Measurements from ENCODE around the gene ATP7A.
"Not testable (repeated sequence)": the region's sequence is repeated elsewhere in the genome, so short reads cannot be mapped to it uniquely, and the experiment has no call there.

The ATP7A gene

DNA sequence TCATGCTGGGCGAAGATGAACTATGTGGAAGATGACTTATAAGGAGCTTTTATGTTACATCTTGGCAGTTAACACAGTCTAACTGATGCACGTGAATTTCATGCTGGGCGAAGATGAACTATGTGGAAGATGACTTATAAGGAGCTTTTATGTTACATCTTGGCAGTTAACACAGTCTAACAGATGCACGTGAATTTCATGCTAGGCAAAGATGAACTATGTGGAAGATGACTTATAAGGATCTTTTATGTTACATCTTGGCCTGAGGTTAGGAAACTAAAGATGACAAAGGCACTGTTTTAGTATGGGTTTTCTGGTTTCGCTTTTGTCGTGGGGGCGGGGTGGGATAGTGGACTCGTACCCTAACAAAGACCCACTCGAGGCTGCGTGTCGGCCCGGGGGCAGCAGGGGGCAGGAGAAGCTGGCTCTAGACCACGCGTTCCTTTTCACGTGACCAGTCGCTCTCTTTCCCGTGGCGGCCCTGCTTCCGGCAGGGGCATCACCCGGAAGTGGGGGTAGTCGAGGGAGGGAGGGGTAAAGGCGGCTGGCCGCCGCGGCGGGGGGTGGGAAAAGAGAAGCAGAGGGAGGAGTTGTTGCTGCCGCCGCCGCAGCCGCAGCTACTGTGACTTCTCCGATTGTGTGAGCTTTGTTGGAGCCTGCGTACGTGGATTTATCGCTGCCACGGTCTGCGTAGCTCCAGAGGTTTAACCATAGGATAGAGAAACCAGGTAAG lies at the start of gene ATP7A:
Gene ATP7A, plus strand, starts transcription at position 586 of the 733 bp plus-strand sequence. CDS start 60,949 bp downstream, outside the sequence.
- DNase-seq (ENCODE audit: low spot score): peak; percentile 77
- TF ChIP-seq, protein P1, sequence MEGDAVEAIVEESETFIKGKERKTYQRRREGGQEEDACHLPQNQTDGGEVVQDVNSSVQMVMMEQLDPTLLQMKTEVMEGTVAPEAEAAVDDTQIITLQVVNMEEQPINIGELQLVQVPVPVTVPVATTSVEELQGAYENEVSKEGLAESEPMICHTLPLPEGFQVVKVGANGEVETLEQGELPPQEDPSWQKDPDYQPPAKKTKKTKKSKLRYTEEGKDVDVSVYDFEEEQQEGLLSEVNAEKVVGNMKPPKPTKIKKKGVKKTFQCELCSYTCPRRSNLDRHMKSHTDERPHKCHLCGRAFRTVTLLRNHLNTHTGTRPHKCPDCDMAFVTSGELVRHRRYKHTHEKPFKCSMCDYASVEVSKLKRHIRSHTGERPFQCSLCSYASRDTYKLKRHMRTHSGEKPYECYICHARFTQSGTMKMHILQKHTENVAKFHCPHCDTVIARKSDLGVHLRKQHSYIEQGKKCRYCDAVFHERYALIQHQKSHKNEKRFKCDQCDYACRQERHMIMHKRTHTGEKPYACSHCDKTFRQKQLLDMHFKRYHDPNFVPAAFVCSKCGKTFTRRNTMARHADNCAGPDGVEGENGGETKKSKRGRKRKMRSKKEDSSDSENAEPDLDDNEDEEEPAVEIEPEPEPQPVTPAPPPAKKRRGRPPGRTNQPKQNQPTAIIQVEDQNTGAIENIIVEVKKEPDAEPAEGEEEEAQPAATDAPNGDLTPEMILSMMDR (IDR thresholded peaks at IDR 0.05; ENCODE audit: extremely low read depth, missing control alignments): no peak

DNA sequence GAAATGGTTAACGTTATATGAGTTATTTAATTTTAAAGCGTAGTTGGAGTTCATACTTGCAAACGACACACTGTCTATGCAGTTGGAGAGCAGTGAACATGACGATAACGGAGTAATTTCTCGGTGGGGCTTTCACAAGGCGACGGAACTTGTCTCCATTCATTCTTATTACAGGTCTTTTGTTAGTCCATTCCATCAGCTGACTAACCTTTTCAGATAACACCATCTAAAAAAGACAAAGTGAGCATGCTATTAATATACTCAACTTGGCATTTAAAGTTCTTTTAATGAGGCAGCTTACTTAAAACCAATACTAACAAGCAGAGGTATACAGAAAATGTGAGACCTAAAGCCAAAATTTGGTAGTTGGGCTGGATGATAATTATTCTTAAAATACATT lies 35.1 kb upstream of the ATP7A start:
- TF ChIP-seq, protein P1 (IDR thresholded peaks at IDR 0.05; ENCODE audit: extremely low read depth, missing control alignments): no peak
- no peak for DNase-seq (ENCODE audit: low spot score)

DNA sequence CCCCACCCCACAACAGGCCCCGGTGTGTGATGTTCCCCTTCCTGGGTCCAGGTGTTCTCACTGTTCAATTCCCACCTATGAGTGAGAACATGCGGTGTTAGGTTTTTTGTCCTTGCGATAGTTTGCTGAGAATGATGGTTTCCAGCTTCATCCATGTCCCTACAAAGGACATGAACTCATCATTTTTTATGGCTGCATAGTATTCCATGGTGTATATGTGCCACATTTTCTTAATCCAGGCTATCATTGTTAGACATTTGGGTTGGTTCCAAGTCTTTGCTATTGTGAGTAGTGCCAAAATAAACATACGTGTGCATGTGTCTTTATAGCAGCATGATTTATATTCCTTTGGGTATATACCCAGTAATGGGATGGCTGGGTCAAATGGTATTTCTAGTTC lies 29.1 kb upstream of the ATP7A start:
- DNase-seq (ENCODE audit: low spot score): not testable (repeated sequence)

DNA sequence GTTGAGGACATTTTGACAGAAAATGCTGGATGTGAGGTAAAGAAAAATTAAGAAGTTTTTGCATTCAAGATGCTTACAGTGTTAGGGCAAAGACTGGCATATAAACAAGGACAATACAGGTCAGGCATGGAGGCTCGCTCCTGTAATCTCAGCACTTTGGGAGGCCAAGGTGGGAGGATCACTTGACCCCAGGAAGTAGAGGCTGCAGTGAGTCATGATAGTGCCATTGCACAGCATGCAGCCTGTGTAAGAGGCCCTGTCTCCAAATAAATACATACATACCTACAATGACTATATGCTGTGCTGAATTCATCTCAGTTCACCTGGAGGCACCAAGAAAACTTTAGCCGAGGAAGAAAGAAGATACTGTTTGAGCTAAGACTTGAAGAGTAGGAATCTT lies 17.6 kb upstream of the ATP7A start:
- TF ChIP-seq, protein P1 (IDR thresholded peaks at IDR 0.05; ENCODE audit: extremely low read depth, missing control alignments): no peak
- no peak for DNase-seq (ENCODE audit: low spot score)

DNA sequence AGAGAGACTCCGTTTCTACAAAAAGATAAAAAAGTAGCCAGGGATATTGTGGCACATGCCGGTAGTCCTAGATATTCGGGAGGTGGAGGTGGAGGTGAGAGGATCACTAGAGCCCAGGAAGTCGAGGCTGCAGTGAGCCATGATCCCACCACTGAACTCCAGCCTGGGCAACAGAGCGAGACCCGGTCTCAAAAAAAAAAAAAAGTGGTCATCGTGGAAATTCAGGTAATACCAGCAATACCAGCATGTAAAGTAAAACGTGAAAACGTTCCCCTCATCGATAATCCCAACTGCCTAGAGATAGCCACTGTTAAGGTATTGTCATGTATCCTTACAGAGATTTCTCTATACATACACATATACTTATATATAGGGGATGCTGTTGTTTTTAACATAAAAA lies 16.8 kb upstream of the ATP7A start:
- DNase-seq (ENCODE audit: low spot score): no peak
- TF ChIP-seq, protein P1 (IDR thresholded peaks at IDR 0.05; ENCODE audit: extremely low read depth, missing control alignments): no peak

DNA sequence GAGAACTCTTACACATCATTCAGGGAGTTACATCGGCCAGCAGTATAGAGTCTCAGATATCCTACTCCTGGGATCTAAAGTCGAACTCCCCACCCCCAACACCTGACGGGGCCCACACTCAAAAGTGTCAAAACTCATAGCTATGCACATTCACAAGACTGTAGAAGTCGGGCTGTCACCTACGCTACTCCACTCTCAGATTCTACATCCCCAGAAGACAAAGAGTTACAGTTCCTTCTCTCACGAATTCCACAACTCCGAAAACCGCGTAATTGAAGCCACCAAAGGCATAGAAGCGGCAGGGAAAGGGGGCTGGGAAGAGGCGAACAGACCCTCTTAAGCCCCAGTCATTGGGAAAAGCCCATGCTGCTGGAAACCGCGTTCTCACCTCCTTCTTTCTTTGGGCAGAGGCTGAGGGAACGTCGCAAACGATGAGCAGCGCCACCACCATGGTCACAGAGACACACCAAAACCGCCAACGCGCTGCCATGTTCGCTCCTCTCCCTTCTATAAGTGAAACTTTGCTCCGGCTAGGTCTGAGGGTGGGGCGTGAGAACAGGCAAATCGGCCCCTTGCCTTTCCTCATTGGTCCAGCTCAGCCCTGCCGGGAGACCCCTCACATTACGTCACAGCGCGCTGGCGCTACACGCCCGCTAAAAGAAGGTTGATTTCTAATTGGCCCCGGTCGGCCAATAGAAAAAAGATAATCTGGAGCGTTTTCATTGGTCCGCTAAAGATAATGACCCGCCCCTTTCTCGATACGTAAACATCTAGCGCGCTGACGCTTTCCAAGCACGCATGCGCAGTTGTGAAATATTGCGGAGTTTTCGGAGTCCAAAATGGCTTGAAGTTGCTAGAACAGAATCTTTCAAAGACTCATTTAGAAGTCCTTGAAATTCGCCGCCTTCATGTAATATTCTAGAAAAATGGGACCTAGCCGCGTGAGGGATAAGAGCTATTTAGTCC lies 15.3 kb upstream of the ATP7A start, which contains the start of gene MAGT1:
Gene MAGT1, minus strand, starts transcription at position 515 of the 966 bp plus-strand sequence. Its CDS starts 25 bp downstream, at position 490.
- DNase-seq (ENCODE audit: low spot score): peak; percentile 77
- TF ChIP-seq, protein P1 (IDR thresholded peaks at IDR 0.05; ENCODE audit: extremely low read depth, missing control alignments): no peak

DNA sequence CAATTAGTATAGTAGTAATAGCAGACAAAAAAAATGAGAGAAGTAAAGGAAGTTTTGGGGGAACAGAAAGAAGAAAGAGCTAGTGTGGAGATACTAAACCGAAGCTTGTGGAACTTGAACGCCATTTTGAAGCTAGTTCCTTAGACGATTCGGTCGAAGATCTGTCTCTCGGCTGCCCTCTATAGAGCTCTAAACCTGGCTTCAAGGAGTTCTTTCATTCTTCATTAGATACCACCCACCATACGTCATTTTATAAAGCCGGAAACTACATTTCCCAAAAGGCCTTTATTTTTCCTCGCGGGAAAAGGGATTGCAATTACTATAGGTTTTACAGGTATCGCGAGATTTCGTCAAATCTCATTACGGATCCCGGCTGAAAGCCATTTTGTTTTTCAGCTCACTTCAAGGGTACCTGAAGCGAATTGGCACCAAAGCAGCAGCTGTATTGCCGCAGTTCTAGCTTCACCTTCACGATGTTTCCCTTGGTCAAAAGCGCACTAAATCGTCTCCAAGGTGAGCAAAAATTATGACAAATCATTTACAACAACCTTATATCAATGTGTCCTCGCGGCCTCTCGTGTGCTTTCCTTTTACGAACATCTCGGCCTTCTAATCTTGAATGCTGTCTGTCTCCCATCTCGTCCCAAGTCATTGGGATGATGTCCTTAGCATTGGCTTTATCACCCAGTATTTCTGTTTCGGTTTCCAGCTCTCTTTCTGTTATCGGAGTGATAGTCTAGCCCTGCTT lies 11.2 kb upstream of the ATP7A start, which contains the start of gene COX7B:
Gene COX7B, plus strand, starts transcription at position 388 of the 748 bp plus-strand sequence. Its CDS starts 86 bp downstream, at position 474.
- TF ChIP-seq, protein P1 (IDR thresholded peaks at IDR 0.05; ENCODE audit: extremely low read depth, missing control alignments): peak; percentile 18
- DNase-seq (ENCODE audit: low spot score): peak; percentile 49

All from GM20000 (cell line).